Type B pancreatic cell (in vitro differentiated cells): ENCODE measurements around the gene CD200R1. TPM values are rescaled to one million over a fixed set of nuclear protein-coding genes. Genes with fewer than 3 reads are reported as not detected.

Experiments
- DNase-seq: peaks from one replicate; pipeline ENCODE4 v3.0.0; 2021; ENCODE audit warnings: mixed read lengths; ENCODE audit not compliant: unreplicated experiment; ENCODE audit errors: extremely low spot score
- H3K27ac Mint-ChIP-seq: 2 replicates; pipeline ENCODE4 v1.8.0; 2021; ENCODE audit warnings: mild to moderate bottlenecking, mixed read lengths
- H3K27me3 Mint-ChIP-seq: 2 replicates; pipeline ENCODE4 v1.8.0; 2021; ENCODE audit warnings: mixed read lengths
- H3K36me3 Mint-ChIP-seq: 2 replicates; pipeline ENCODE4 v1.8.0; 2021; ENCODE audit warnings: mixed read lengths
- H3K4me1 Mint-ChIP-seq: one replicate; pipeline ENCODE4 v1.8.0; 2021; ENCODE audit warnings: mixed read lengths; ENCODE audit not compliant: unreplicated experiment
- H3K4me3 Mint-ChIP-seq: 2 replicates; pipeline ENCODE4 v1.8.0; 2021; ENCODE audit warnings: mild to moderate bottlenecking, mixed read lengths
- H3K9me3 Mint-ChIP-seq: 2 replicates; pipeline ENCODE4 v1.8.0; 2021; ENCODE audit warnings: mixed read lengths
- CTCF ChIP-seq: fragments of 200-600 bp; sonication (generic); conservative IDR thresholded peaks from 2 replicates; pipeline ENCODE4 v1.5.0; 2021; ENCODE audit warnings: antibody characterized with exemption, mild to moderate bottlenecking
- total RNA-seq: library from RNA; stranded (reverse); gene quantifications from 2 replicates; pipeline ENCODE4 v1.2.1, GENCODE V29; 2021; ENCODE audit warnings: low replicate concordance

Gene CD200R1
- total RNA-seq, 1 donor from 2014 or later: 2.1 TPM

GRCh38 chr3:112973325-112974177, 1.4 kb downstream of the CD200R1 start:
- no peaks in the 10 kb centered on the region for H3K27me3 Mint-ChIP-seq

GRCh38 chr3:112972158-112972557, 2.7 kb downstream of the CD200R1 start:
- H3K36me3 Mint-ChIP-seq: no peaks in the 10 kb centered on the region
- H3K9me3 Mint-ChIP-seq: no peaks in the 10 kb centered on the region
- no peak overlapping the region for H3K4me3 Mint-ChIP-seq
- H3K4me1 Mint-ChIP-seq: no peaks in the 10 kb centered on the region
- no peak for DNase-seq
- no peak for TF ChIP-seq CTCF
- no peak overlapping the region for H3K27ac Mint-ChIP-seq
- no peaks in the 10 kb centered on the region for H3K27me3 Mint-ChIP-seq

More at GRCh38 chr3:112973325-112974177, 1.4 kb downstream of the CD200R1 start:
- Mint-ChIP-seq H3K36me3 (no peaks in the 10 kb centered on the region), H3K4me1 (no peaks in the 10 kb centered on the region), H3K4me3 (no peak overlapping the region), H3K27ac (no peak overlapping the region), H3K9me3 (no peaks in the 10 kb centered on the region)
- no peak for DNase-seq
- TF ChIP-seq CTCF: no peak

- H3K27ac Mint-ChIP-seq: no peak overlapping the region
- no peaks in the 10 kb centered on the region for H3K36me3 Mint-ChIP-seq
- TF ChIP-seq CTCF: no peak
- H3K27me3 Mint-ChIP-seq: no peaks in the 10 kb centered on the region
- no peak overlapping the region for H3K4me3 Mint-ChIP-seq
- no peaks in the 10 kb centered on the region for H3K4me1 Mint-ChIP-seq
- no peak for DNase-seq
- H3K9me3 Mint-ChIP-seq: peaks cover 6% of the 10 kb centered on the region
Observed at GRCh38 chr3:112967828-112968227, 7.1 kb downstream of the CD200R1 start.

GRCh38 chr3:112967425-112967824, 7.5 kb downstream of the CD200R1 start:
- Mint-ChIP-seq H3K27me3 (no peaks in the 10 kb centered on the region), H3K4me1 (no peaks in the 10 kb centered on the region), H3K27ac (peak overlapping the region; percentile 12), H3K4me3 (peak overlapping the region; percentile 0), H3K9me3 (peaks cover 7% of the 10 kb centered on the region), H3K36me3 (no peaks in the 10 kb centered on the region)
- no peak for TF ChIP-seq CTCF
- no peak for DNase-seq

GRCh38 chr3:112966633-112967032, 8.3 kb downstream of the CD200R1 start:
- no peaks in the 10 kb centered on the region for H3K36me3 Mint-ChIP-seq
- H3K4me3 Mint-ChIP-seq: no peak overlapping the region
- H3K27me3 Mint-ChIP-seq: no peaks in the 10 kb centered on the region
- DNase-seq: no peak
- no peaks in the 10 kb centered on the region for H3K4me1 Mint-ChIP-seq
- H3K9me3 Mint-ChIP-seq: peaks cover 7% of the 10 kb centered on the region
- TF ChIP-seq CTCF: no peak
- H3K27ac Mint-ChIP-seq: peak overlapping the region; percentile 12
